Stimulated activated naive CD8-positive, alpha-beta T cell treated with anti-CD3 and anti-CD28 coated beads, Interleukin-15, amount 100 ng/mL, for 72 hours (primary cell): Measurements from ENCODE around the gene TERT.
A peak's percentile ranks its signal among the peaks of the same experiment; 100 is the strongest.
"Not testable (repeated sequence)": the region's sequence is repeated elsewhere in the genome, so short reads cannot be mapped to it uniquely, and the experiment has no call there.

ENCODE experiments used
- ATAC-seq: fragments of 150-1000 bp; cut with Tn5 transposase; 2 replicates; pipeline ENCODE4 v1.10.0; 2021; ENCODE audit warnings: mild to moderate bottlenecking, moderate library complexity
- DNase-seq, 2 donors: peaks; one replicate each; pipeline ENCODE4 v3.0.0; 2021 to 2022
- H3K27ac Mint-ChIP-seq, 2 donors: one replicate each; pipeline ENCODE4 v1.8.0; 2022; ENCODE audit warnings: mild to moderate bottlenecking in 2 of 2, mixed read lengths in 2 of 2, moderate library complexity in 2 of 2
- H3K27me3 Mint-ChIP-seq: one replicate; pipeline ENCODE4 v1.8.0; 2022; ENCODE audit warnings: mixed read lengths
- H3K4me1 Mint-ChIP-seq: one replicate; pipeline ENCODE4 v1.8.0; 2022; ENCODE audit warnings: mild to moderate bottlenecking, mixed read lengths
- H3K4me3 Mint-ChIP-seq, 2 donors: one replicate each; pipeline ENCODE4 v1.8.0; 2022; ENCODE audit warnings: mild to moderate bottlenecking in 2 of 2, mixed read lengths in 2 of 2, moderate library complexity in 1 of 2
- H3K9me3 Mint-ChIP-seq, 2 donors: one replicate each; pipeline ENCODE4 v1.8.0; 2022; ENCODE audit warnings: mixed read lengths in 2 of 2

Gene TERT

DNA sequence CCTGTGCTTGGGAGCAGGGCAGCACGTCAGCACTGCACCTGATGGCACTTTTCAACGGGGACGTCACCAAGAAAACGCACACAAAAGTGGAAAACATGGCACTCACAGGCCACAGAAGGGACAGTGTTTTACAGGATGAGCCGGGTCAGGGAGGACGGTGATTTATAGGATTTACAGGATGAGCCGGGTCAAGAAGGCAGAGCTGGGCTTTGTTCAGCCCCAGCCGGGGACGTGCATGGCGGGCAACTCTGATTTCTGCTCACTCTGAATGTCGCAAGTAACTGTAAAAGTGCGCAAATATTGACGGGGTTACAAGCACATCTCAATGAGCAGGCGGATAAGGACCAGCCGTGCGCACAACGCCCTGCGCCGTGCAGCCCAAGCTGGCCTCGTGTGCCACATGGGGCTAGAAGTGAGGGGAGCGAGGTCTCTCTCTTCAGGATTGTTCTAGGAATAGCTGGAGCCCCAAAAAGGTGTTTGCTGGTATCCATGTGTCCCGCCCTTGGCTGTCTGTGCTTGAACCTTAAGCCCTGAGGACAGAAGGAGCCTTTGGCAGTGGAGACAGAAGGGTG is 53.3 kb downstream of the TERT start:
- peaks cover 0 to 9% of the 10 kb centered on the region in 2 donors for H3K9me3 Mint-ChIP-seq
- no peak overlapping the region for H3K4me3 Mint-ChIP-seq
- H3K27ac Mint-ChIP-seq, result no peak overlapping the region

DNA sequence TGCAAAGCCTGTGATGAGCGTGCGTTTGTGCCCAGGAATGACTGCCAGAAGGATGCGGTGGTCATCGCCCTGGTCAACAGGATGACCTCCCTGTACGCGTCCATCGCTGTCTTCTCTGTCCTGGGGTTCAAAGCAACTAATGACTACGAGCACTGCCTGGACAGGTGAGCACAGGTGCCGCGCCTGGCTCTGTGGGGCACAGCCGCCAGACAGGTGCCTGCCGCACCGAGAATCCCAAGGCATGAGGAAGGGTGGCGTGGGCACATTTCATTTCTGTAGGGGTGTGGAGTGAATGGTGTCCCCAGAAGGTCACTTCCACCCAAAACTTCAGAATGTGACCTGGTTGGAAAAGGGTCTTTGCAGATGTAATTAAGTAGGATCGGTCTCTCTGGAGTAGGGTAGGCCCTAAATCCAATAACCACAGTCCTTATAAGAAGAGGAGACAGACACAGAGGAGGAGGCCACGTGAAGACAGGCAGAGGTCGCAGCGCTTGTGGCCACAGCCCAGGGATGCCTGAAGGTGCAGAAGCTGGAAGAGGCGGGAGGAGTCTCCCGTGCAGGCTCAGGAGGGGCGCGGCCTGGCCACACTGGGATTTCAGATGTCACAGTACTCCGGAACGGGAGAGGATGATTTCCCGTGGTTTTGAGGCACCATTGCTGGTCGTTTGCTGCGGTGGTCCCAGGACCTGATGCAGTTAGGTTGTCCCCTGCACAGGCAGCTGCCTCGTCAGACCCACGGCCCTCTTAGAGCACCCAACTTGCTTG is 54.2 kb downstream of the TERT start:
- H3K9me3 Mint-ChIP-seq, result peaks cover 6 to 18% of the 10 kb centered on the region in 2 donors
- ATAC-seq (no peak), DNase-seq (no peak)
- H3K27me3 Mint-ChIP-seq, result peaks cover 17% of the 10 kb centered on the region
- H3K4me1 Mint-ChIP-seq, result no peaks in the 10 kb centered on the region
- no peak overlapping the region for H3K4me3 Mint-ChIP-seq
- no peak overlapping the region for H3K27ac Mint-ChIP-seq

More for the DNA sequence above, 53.3 kb downstream of the TERT start:
- Mint-ChIP-seq H3K4me1 (no peaks in the 10 kb centered on the region), H3K27me3 (peaks cover 21% of the 10 kb centered on the region)
- no peak for ATAC-seq
- no peak for DNase-seq

- Mint-ChIP-seq H3K27ac (no peak overlapping the region), H3K27me3 (peaks cover 7% of the 10 kb centered on the region), H3K9me3 (peaks cover 8 to 28% of the 10 kb centered on the region in 2 donors), H3K4me1 (no peaks in the 10 kb centered on the region), H3K4me3 (no peak overlapping the region)
- no peak for ATAC-seq
- DNase-seq, result no peak
Observed at GRCh38 chr5:1239505-1240251, 55.2 kb downstream of the TERT start.

GRCh38 chr5:1235838-1236237 is 59.0 kb downstream of the TERT start:
- Mint-ChIP-seq H3K4me1 (no peaks in the 10 kb centered on the region), H3K27ac (no peak overlapping the region), H3K9me3 (peaks cover 8 to 28% of the 10 kb centered on the region in 2 donors), H3K4me3 (no peak overlapping the region), H3K27me3 (peaks cover 1% of the 10 kb centered on the region)
- ATAC-seq, result no peak
- DNase-seq, result no peak

- Mint-ChIP-seq H3K4me1 (no peaks in the 10 kb centered on the region), H3K27me3 (peaks cover 6% of the 10 kb centered on the region)
Observed at GRCh38 chr5:1235379-1235778, 59.5 kb downstream of the TERT start.

GRCh38 chr5:1232780-1233179 is 62.1 kb downstream of the TERT start:
- Mint-ChIP-seq H3K4me3 (no peak overlapping the region), H3K27me3 (peaks cover 32% of the 10 kb centered on the region), H3K4me1 (peaks cover 22% of the 10 kb centered on the region), H3K27ac (no peak overlapping the region), H3K9me3 (peaks cover 8 to 28% of the 10 kb centered on the region in 2 donors)
- no peak for ATAC-seq
- no peak for DNase-seq

More at GRCh38 chr5:1235379-1235778, 59.5 kb downstream of the TERT start:
- Mint-ChIP-seq H3K4me3 (no peak overlapping the region), H3K27ac (no peak overlapping the region), H3K9me3 (peaks cover 8 to 28% of the 10 kb centered on the region in 2 donors)
- DNase-seq, result no peak
- no peak for ATAC-seq

DNA sequence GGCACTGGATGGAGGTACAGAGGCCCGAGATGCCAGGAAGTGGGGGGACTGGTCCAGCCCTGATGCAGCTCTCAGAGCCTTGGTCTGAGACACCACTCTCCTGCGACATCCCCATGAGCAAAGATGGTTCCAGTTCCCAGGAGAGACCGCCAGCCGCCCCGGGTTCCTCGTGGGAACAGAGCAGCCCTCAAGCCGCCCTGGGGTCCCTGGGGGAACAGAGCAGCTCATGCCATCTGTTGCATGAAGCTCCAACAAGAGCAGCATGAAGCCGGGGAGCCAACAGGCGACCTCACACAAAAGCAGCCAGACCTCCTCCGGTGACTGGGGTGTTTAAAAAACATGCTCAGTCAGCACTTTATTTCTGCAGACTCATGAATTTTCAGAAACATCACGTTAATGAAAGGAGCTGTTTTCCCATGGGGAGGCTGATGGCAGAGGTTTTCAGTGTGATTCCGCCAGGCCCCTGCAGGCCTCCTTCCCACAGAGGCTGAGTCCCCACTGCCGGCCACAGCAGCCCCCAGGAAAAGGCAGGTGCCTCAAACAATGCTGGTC is 63.4 kb downstream of the TERT start:
- Mint-ChIP-seq H3K9me3 (peaks cover 8 to 18% of the 10 kb centered on the region in 2 donors), H3K27me3 (peaks cover 43% of the 10 kb centered on the region), H3K27ac (no peak overlapping the region), H3K4me3 (no peak overlapping the region), H3K4me1 (peaks cover 22% of the 10 kb centered on the region)
- no peak for DNase-seq
- no peak for ATAC-seq

DNA sequence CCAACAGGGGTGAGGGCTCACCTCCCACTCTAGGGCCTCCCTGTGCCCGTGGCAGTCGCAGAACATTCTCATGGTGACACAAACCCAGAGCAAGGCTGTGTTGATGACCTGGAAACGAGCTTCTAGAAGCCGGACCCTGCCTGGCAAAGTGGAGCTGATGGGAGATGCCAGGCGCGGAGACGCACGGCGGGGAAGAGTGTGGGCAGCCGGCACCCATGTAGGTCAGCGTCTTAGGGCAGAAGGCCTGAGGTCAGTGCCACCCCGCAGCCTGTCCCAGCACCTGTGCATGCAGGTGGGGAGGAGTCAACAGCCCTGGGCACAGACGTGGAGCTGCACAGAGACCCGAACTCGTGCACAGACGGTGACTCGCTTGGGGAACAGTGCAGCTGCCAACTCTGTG is 64.3 kb downstream of the TERT start:
- Mint-ChIP-seq H3K4me3 (no peak overlapping the region), H3K4me1 (peaks cover 22% of the 10 kb centered on the region), H3K27me3 (peaks cover 43% of the 10 kb centered on the region), H3K27ac (no peak overlapping the region), H3K9me3 (peaks cover under 1 to 9% of the 10 kb centered on the region in 2 donors)
- ATAC-seq (no peak), DNase-seq (no peak)

DNA sequence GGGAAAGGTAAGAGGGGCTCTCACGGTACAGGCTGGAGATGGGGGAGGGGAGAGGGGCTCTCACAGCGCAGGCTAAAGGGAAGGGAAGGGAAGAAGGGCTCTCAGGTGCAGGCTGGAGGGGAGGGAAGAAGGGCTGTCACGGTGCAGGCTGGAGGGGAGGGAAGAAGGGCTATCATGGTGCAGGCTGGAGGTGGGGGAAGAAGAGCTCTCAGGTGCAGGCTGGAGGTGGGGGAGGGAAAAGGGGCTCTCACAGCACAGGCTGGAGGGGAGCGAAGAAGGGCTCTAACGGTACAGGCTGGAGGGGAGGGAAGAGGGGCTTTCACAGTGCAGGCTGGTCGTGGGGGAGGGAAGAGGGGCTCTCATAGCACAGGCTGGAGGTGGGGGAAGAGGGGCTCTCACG is 65.0 kb downstream of the TERT start:
- Mint-ChIP-seq H3K9me3 (peaks cover 0 to 2% of the 10 kb centered on the region in 2 donors), H3K4me3 (no peak overlapping the region), H3K4me1 (peaks cover 22% of the 10 kb centered on the region), H3K27me3 (peaks cover 43% of the 10 kb centered on the region), H3K27ac (peak overlapping the region in 1 of 2 donors; percentile 16)
- DNase-seq (no peak), ATAC-seq (peak; percentile 21)

DNA sequence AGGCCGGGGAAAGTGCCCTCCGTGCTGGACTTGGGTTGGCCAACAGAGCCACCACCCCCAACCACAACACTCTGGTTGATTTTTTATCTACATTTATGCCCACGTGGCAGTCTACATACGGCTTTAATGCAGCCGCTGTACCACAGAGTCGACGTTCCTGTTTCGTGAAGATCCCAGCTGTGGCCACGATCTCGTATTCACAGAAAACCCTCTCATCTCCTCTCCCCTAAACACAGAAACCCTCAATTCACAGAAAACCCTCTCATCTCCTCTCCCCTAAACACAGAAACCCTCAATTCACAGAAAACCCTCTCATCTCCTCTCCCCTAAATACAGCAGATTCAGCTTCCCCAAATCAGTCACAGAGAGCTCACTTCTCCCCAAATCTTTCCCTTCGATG is 65.8 kb downstream of the TERT start:
- peaks cover 22% of the 10 kb centered on the region for H3K4me1 Mint-ChIP-seq
- not testable (repeated sequence) for DNase-seq, H3K9me3 Mint-ChIP-seq
- H3K4me3 Mint-ChIP-seq, result peak overlapping the region in 1 of 2 donors; percentile 2
- H3K27ac Mint-ChIP-seq, result peak overlapping the region in 1 of 2 donors; percentile 2
- ATAC-seq, result peak; percentile 45
- peaks cover 43% of the 10 kb centered on the region for H3K27me3 Mint-ChIP-seq

GRCh38 chr5:1228120-1228519 is 66.7 kb downstream of the TERT start:
- no peak for DNase-seq
- Mint-ChIP-seq H3K9me3 (no peaks in the 10 kb centered on the region), H3K4me1 (peaks cover 22% of the 10 kb centered on the region)

DNA sequence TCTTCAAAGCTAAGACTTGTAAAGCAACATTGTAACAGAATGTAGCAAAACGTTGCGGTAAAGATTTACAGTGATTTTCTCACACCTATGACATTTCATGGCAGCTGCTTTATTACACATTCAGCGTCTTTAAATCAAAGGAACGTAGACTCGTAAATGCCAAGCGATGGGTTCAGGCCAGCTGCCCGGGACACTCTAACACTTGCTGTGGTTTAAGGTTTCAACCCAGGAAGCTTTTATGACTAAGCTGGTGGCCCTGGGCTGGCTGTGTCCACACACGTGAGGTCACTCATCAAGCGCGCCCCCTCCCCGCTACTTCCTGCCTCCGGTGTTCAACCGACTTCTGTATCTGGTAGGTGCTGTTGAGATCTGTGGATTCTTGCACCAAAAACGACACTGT is 67.2 kb downstream of the TERT start:
- Mint-ChIP-seq H3K4me3 (no peak overlapping the region), H3K4me1 (peaks cover 22% of the 10 kb centered on the region), H3K9me3 (no peaks in the 10 kb centered on the region), H3K27ac (no peak overlapping the region), H3K27me3 (peaks cover 43% of the 10 kb centered on the region)
- ATAC-seq, result no peak
- DNase-seq, result no peak

More at GRCh38 chr5:1228120-1228519, 66.7 kb downstream of the TERT start:
- ATAC-seq, result no peak
- Mint-ChIP-seq H3K27me3 (peaks cover 43% of the 10 kb centered on the region), H3K4me3 (no peak overlapping the region), H3K27ac (no peak overlapping the region)

DNA sequence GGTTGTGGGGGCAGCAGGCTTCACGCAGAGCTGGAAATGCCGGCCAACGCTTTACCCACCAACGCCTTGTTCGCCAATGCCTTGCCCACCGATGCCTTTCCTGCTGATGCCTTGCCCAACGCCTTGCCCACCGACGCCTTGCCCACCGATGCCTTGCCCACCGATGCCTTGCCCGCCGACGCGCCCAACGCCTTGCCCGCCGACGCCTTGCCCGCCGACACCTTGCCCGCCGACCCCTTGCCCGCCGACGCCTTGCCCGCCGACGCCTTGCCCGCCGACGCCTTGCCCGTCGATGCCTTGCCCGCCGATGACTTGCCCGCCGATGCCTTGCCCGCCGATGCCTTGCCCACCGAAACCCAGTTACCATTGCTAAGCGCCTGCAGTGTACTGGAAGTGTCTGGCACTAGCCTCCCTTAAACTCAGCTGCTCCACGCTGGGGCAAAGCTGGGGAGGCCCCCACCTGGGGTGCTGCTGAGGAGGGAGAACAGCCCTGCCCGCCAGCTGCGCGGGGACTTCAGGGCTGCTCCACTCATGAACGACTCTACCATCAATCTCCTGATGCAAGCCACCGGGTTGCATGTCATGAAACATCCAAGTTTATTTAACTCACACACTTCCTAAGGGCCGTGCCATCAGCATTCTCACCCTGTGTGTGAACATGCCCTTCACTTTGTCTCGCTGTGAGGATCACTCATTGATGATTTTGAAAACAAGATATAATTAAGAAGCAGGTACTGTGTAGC is 67.9 kb downstream of the TERT start:
- Mint-ChIP-seq H3K4me1 (peaks cover 22% of the 10 kb centered on the region), H3K27me3 (peaks cover 43% of the 10 kb centered on the region), H3K9me3 (no peaks in the 10 kb centered on the region), H3K4me3 (no peak overlapping the region), H3K27ac (no peak overlapping the region)
- DNase-seq, result no peak
- ATAC-seq, result no peak

DNA sequence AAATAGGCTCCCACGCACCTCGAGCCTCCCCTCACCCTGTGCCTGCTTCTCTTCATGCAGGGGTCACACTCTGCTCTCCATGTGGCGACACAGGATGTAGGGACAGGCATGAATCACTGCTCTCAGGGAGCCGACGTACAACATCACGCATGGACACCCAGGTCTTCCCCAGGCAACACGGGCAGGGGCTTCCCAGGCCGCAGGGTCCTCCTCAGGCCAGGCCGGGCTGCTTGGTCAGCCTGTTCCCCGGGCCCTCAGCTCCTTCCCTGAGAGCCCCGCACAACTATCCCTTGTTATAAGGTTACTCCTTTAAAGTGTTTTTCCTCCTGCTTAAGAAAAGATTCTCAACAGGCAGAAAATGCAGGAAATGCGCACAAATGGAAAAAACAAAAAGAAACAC is 68.6 kb downstream of the TERT start:
- ATAC-seq (no peak), DNase-seq (no peak)
- Mint-ChIP-seq H3K4me1 (peaks cover 22% of the 10 kb centered on the region), H3K27ac (peak overlapping the region in 1 of 2 donors; percentile 27), H3K9me3 (no peaks in the 10 kb centered on the region), H3K4me3 (no peak overlapping the region), H3K27me3 (peaks cover 43% of the 10 kb centered on the region)

DNA sequence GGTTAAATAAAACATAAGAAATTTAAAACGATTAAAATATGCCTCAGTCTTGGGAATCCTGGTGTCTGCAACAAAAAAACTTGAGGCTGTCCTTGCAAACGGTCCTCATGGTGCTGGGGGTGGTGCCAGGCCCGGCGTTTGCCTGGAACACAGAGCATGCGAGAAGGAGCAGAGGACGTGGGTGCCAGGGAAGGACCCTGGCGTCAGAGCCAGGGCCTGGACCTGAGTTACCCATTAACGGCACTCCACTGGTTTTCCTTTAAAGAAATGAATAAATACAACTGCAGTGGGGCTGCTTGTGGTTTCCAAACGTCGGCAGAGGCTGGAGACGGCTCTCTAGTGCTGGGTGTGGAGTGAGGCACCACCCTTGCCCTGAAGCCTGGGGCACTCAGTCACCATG is 69.8 kb downstream of the TERT start, which contains the start of gene SLC6A18:
Gene SLC6A18, plus strand, starts transcription at position 301 of the 400 bp plus-strand sequence. Its CDS starts 97 bp downstream, at position 398.
- H3K27ac Mint-ChIP-seq, result no peak within 1 kb of the TSS
- ATAC-seq (no peak), DNase-seq (no peak)
- no peak within 1 kb of the TSS for H3K4me3 Mint-ChIP-seq
- peaks cover 22% of the 10 kb centered on the region for H3K4me1 Mint-ChIP-seq
- peaks cover 34% of the 10 kb centered on the region for H3K27me3 Mint-ChIP-seq
- no peaks in the 10 kb centered on the region for H3K9me3 Mint-ChIP-seq
